GM23338 (cell line): ENCODE measurements around the gene OBSCN. TPM values are rescaled to one million over a fixed set of nuclear protein-coding genes. Genes with fewer than 3 reads are reported as not detected.

Experiments used
- ATAC-seq: fragments of 200-7000 bp; cut with Tn5 transposase; 3 replicates; pipeline ENCODE4 v1.9.1; 2020
- DNase-seq: peaks from one replicate; pipeline ENCODE4 v3.0.0-alpha.2; 2015; ENCODE audit warnings: low spot score
- H2AFZ ChIP-seq: fragments of 200-600 bp; sonication (generic); 2 replicates; pipeline ENCODE4 v1.8.0; 2016; ENCODE audit warnings: antibody characterized with exemption, mild to moderate bottlenecking, moderate library complexity
- H3F3A ChIP-seq: fragments of 200-600 bp; sonication (generic); replicated peaks from 2 replicates; pipeline ENCODE4 v1.8.0; 2017; ENCODE audit warnings: antibody characterized with exemption, mixed run types, low read depth
- H3K27ac ChIP-seq: fragments of 200-600 bp; sonication (generic); 2 replicates; pipeline ENCODE4 v1.6.1; 2016; ENCODE audit warnings: low read depth
- H3K27me3 ChIP-seq: fragments of 200-600 bp; sonication (generic); 2 replicates; pipeline ENCODE4 v1.8.0; 2016; ENCODE audit warnings: mild to moderate bottlenecking, mixed run types, moderate library complexity; ENCODE audit not compliant: insufficient read depth
- H3K36me3 ChIP-seq: fragments of 200-600 bp; sonication (generic); 2 replicates; pipeline ENCODE4 v1.8.0; 2016; ENCODE audit warnings: mild to moderate bottlenecking; ENCODE audit not compliant: insufficient read depth
- H3K4me1 ChIP-seq: fragments of 200-600 bp; sonication (generic); 2 replicates; pipeline ENCODE4 v1.8.0; 2016; ENCODE audit warnings: mild to moderate bottlenecking, moderate library complexity; ENCODE audit not compliant: insufficient read depth
- H3K4me2 ChIP-seq: fragments of 200-600 bp; sonication (generic); 2 replicates; pipeline ENCODE4 v1.7.1; 2017; ENCODE audit warnings: mixed run types
- H3K4me3 ChIP-seq: fragments of 200-600 bp; sonication (generic); 2 replicates; pipeline ENCODE4 v1.6.1; 2016; ENCODE audit warnings: mixed run types
- H3K79me2 ChIP-seq: fragments of 200-600 bp; sonication (generic); replicated peaks from 2 replicates; pipeline ENCODE4 v1.8.0; 2017; ENCODE audit warnings: mild to moderate bottlenecking; ENCODE audit not compliant: insufficient read depth
- H3K9me2 ChIP-seq: fragments of 200-600 bp; sonication (generic); 2 replicates; pipeline ENCODE4 v1.8.0; 2017; ENCODE audit not compliant: insufficient read depth
- H4K20me1 ChIP-seq: fragments of 200-600 bp; sonication (generic); replicated peaks from 2 replicates; pipeline ENCODE4 v1.8.0; 2017; ENCODE audit warnings: mild to moderate bottlenecking; ENCODE audit not compliant: insufficient read depth
- H3K27ac Mint-ChIP-seq: 2 replicates; pipeline ENCODE4 v1.8.0; 2020; ENCODE audit warnings: inconsistent platforms, mild to moderate bottlenecking, moderate library complexity, mixed read lengths
- H3K27me3 Mint-ChIP-seq: 3 replicates; pipeline ENCODE4 v1.8.0; 2022; ENCODE audit warnings: low read depth, mild to moderate bottlenecking, moderate library complexity, mixed read lengths, inconsistent platforms; ENCODE audit not compliant: insufficient read depth, poor library complexity
- H3K36me3 Mint-ChIP-seq: 3 replicates; pipeline ENCODE4 v1.8.0; 2021; ENCODE audit warnings: low read depth, mild to moderate bottlenecking, inconsistent platforms, moderate library complexity, mixed read lengths
- H3K4me1 Mint-ChIP-seq: 3 replicates; pipeline ENCODE4 v1.8.0; 2020; ENCODE audit warnings: mild to moderate bottlenecking, inconsistent platforms, mixed read lengths
- H3K4me3 Mint-ChIP-seq: 3 replicates; pipeline ENCODE4 v1.8.0; 2021; ENCODE audit warnings: moderate library complexity, mild to moderate bottlenecking, inconsistent platforms, mixed read lengths
- H3K9me3 Mint-ChIP-seq: 3 replicates; pipeline ENCODE4 v1.8.0; 2020; ENCODE audit warnings: moderate library complexity, mild to moderate bottlenecking, inconsistent platforms, mixed read lengths
- CREB1 ChIP-seq: fragments of 250-450 bp; sonication (Bioruptor Pico); IDR thresholded peaks from 2 replicates; pipeline ENCODE4 v1.5.0; 2020; ENCODE audit warnings: low read depth, mild to moderate bottlenecking, moderate library complexity
- CTCF ChIP-seq, 2 experiments: fragments of 200-600 bp in 1 of 2; sonication (generic) in 1 of 2; conservative IDR thresholded peaks; 2 replicates each; pipeline versions ENCODE4 v1.5.1 to v1.6.1; 2016 to 2017; ENCODE audit warnings: antibody characterized with exemption in 2 of 2, low read depth in 2 of 2, mild to moderate bottlenecking in 2 of 2, moderate library complexity in 1 of 2
- ETS1 ChIP-seq: IDR thresholded peaks from 2 replicates; pipeline ENCODE4 v1.6.1; 2016; ENCODE audit warnings: antibody characterized with exemption
- EZH2 ChIP-seq: fragments of 200-600 bp; sonication (generic); IDR thresholded peaks from one replicate; pipeline ENCODE4 v1.8.0; 2017; ENCODE audit warnings: antibody characterized with exemption, mild to moderate bottlenecking, low read depth; ENCODE audit not compliant: unreplicated experiment
- EZH2phosphoT487 ChIP-seq: fragments of 200-600 bp; sonication (generic); IDR thresholded peaks from one replicate; pipeline ENCODE4 v1.8.1; 2018; ENCODE audit warnings: antibody characterized with exemption; ENCODE audit not compliant: unreplicated experiment
- JUNB ChIP-seq: IDR thresholded peaks from one replicate; pipeline ENCODE4 v1.6.1; 2016; ENCODE audit warnings: antibody characterized with exemption; ENCODE audit not compliant: unreplicated experiment
- NANOG ChIP-seq: IDR thresholded peaks from 2 replicates; pipeline ENCODE4 v1.6.1; 2016; ENCODE audit warnings: antibody characterized with exemption, borderline replicate concordance
- POLR2AphosphoS5 ChIP-seq: IDR thresholded peaks from 2 replicates; pipeline ENCODE4 v1.6.1; 2016; ENCODE audit warnings: antibody characterized with exemption, low read depth
- REST ChIP-seq: IDR thresholded peaks from one replicate; pipeline ENCODE4 v1.6.1; 2018; ENCODE audit warnings: antibody characterized with exemption; ENCODE audit not compliant: unreplicated experiment
- STAT1 ChIP-seq: IDR thresholded peaks from one replicate; pipeline ENCODE4 v1.6.1; 2016; ENCODE audit warnings: antibody characterized with exemption; ENCODE audit not compliant: unreplicated experiment
- ZNF114 ChIP-seq: fragments of 250-450 bp; sonication (Bioruptor Pico); IDR thresholded peaks from 2 replicates; pipeline ENCODE4 v1.5.0; 2020; ENCODE audit warnings: mild to moderate bottlenecking, moderate library complexity
- ZNF331 ChIP-seq: fragments of 250-450 bp; sonication (Bioruptor Pico); IDR thresholded peaks from 2 replicates; pipeline ENCODE4 v1.5.0; 2020; ENCODE audit warnings: low read depth, mild to moderate bottlenecking, moderate library complexity
- ZNF462 ChIP-seq: fragments of 250-450 bp; sonication (Bioruptor Pico); IDR thresholded peaks from 2 replicates; pipeline ENCODE4 v1.5.0; 2020; ENCODE audit warnings: mild to moderate bottlenecking, moderate library complexity
- polyA plus RNA-seq: library from polyadenylated mRNA; unstranded; fragments of >200 nt; fragmentation: Nextera tagmentation; extraction: Ambion mirVana; gene quantifications from 2 replicates; pipeline ENCODE4 v1.2.1, GENCODE V29; 2016
- total RNA-seq: library from RNA; depleted of rRNA; stranded (reverse); fragments of >200 nt; shearing (Covaris generic); gene quantifications from 2 replicates; pipeline ENCODE4 v1.2.3, GENCODE V29; 2014

OBSCN gene
- total and polyA plus RNA-seq, 2 experiments from 2014 or later: 8.4 to 38.5 TPM

GRCh38 chr1:228370439-228370940, 162.6 kb downstream of the OBSCN start:
- H3K27me3 ChIP-seq: no peaks in the 10 kb centered on the region
- no peaks in the 10 kb centered on the region for H3F3A ChIP-seq
- DNase-seq: no peak

More at GRCh38 chr1:228370439-228370940, 162.6 kb downstream of the OBSCN start:
- Histone ChIP-seq H3K36me3 (no peaks in the 10 kb centered on the region), H3K27ac (no peak overlapping the region), H3K9me2 (no peaks in the 10 kb centered on the region), H4K20me1 (no peaks in the 10 kb centered on the region), H3K4me2 (no peak overlapping the region), H2AFZ (no peak overlapping the region), H3K4me1 (no peaks in the 10 kb centered on the region), H3K79me2 (no peaks in the 10 kb centered on the region), H3K4me3 (no peak overlapping the region)
- Mint-ChIP-seq H3K4me3 (no peak overlapping the region), H3K9me3 (no peaks in the 10 kb centered on the region), H3K36me3 (no peaks in the 10 kb centered on the region), H3K4me1 (peaks cover 5% of the 10 kb centered on the region; the same call in 1 of the 3 replicates), H3K27me3 (peaks cover 5% of the 10 kb centered on the region), H3K27ac (no peak overlapping the region)
- TF ChIP-seq JUNB: no peak
- TF ChIP-seq NANOG: no peak
- TF ChIP-seq CREB1 (CRISPR knock-in tag): no peak
- no peak for TF ChIP-seq ZNF331 (CRISPR knock-in tag)
- no peak for TF ChIP-seq REST
- no peak for TF ChIP-seq STAT1
- no peak for TF ChIP-seq ZNF114 (CRISPR knock-in tag)
- TF ChIP-seq EZH2: no peak
- no peak for TF ChIP-seq CTCF (conservative IDR thresholded peaks at IDR 0.05; ENCODE audit: low read depth in 2 of 2)
- no peak for TF ChIP-seq ETS1
- no peak for TF ChIP-seq ZNF462 (CRISPR knock-in tag)
- no peak for TF ChIP-seq EZH2phosphoT487
- no peak for TF ChIP-seq POLR2AphosphoS5
- ATAC-seq: no peak
